ENCODE data around the gene MB.

Gene MB

GRCh38 chr22:35601013-35601580 is 16.0 kb downstream of the MB start:
- TF ChIP-seq, protein P1, sequence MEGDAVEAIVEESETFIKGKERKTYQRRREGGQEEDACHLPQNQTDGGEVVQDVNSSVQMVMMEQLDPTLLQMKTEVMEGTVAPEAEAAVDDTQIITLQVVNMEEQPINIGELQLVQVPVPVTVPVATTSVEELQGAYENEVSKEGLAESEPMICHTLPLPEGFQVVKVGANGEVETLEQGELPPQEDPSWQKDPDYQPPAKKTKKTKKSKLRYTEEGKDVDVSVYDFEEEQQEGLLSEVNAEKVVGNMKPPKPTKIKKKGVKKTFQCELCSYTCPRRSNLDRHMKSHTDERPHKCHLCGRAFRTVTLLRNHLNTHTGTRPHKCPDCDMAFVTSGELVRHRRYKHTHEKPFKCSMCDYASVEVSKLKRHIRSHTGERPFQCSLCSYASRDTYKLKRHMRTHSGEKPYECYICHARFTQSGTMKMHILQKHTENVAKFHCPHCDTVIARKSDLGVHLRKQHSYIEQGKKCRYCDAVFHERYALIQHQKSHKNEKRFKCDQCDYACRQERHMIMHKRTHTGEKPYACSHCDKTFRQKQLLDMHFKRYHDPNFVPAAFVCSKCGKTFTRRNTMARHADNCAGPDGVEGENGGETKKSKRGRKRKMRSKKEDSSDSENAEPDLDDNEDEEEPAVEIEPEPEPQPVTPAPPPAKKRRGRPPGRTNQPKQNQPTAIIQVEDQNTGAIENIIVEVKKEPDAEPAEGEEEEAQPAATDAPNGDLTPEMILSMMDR (IDR thresholded peaks at IDR 0.05; ENCODE audit: poor library complexity, severe bottlenecking) = no peak
- Histone ChIP-seq H3K4me1 (ENCODE audit: insufficient read depth, poor library complexity, severe bottlenecking) (peaks cover 7% of the 10 kb centered on the region), H3K27ac (ENCODE audit: poor library complexity, severe bottlenecking) (no peak overlapping the region), H3K4me3 (ENCODE audit: severe bottlenecking) (no peak overlapping the region), H3K9me3 (ENCODE audit: severe bottlenecking) (no peaks in the 10 kb centered on the region), H3K27me3 (ENCODE audit: insufficient read depth, poor library complexity, severe bottlenecking) (no peaks in the 10 kb centered on the region), H3K36me3 (ENCODE audit: low read depth) (no peaks in the 10 kb centered on the region)
- ATAC-seq (ENCODE audit: low read depth) (no peak), DNase-seq (ENCODE audit: low spot score) (no peak)

DNA sequence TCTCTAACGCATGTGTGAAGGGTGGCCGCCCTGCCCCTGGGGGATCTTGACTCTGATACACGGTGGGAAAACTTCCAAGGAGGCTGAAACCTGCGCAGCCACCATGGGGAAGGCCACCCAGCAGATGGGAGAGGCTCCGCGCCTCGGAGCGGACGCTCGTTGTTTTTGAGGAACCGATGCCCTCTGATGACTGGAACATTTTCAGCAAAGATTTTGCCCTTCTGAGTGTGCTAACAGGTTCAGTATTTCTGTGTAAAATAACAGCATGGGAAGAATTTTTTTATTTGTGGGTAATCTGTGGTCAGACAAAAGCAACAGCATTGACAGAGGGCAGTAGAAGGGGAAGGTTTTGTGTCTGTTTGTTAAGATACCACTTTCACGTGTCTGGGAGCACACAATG is 16.7 kb downstream of the MB start:
- Histone ChIP-seq H3K27me3 (ENCODE audit: insufficient read depth, poor library complexity, severe bottlenecking) (no peaks in the 10 kb centered on the region), H3K4me3 (ENCODE audit: severe bottlenecking) (no peak overlapping the region), H3K4me1 (ENCODE audit: insufficient read depth, poor library complexity, severe bottlenecking) (peaks cover 7% of the 10 kb centered on the region), H3K27ac (ENCODE audit: poor library complexity, severe bottlenecking) (no peak overlapping the region), H3K36me3 (ENCODE audit: low read depth) (no peaks in the 10 kb centered on the region), H3K9me3 (ENCODE audit: severe bottlenecking) (no peaks in the 10 kb centered on the region)
- TF ChIP-seq, protein P1 (IDR thresholded peaks at IDR 0.05; ENCODE audit: poor library complexity, severe bottlenecking) = no peak
- DNase-seq (ENCODE audit: low spot score) (no peak), ATAC-seq (ENCODE audit: low read depth) (no peak)

DNA sequence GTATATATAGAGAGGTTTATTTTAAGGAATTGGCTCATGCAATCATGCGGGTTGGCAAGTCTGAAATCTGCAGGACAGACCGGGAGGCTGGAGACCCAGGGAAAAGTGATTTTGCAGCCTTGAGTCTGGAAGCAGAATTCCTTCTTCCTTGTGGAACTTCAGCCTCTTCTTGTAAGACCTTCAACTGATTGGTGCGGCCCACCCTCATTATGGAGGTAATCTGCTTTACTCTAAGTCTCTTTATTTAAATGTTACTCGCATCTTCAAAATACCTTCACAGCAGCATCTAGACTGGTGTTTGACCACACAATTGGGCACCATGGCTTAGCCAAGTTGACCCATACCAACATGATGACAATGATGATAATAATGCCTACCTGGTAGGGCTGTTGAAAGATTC is 17.8 kb downstream of the MB start:
- DNase-seq (ENCODE audit: low spot score) = no peak
- no peak for ATAC-seq (ENCODE audit: low read depth)
- no peak overlapping the region for H3K27ac ChIP-seq (ENCODE audit: poor library complexity, severe bottlenecking)
- peaks cover 5% of the 10 kb centered on the region for H3K4me1 ChIP-seq (ENCODE audit: insufficient read depth, poor library complexity, severe bottlenecking)
- no peaks in the 10 kb centered on the region for H3K27me3 ChIP-seq (ENCODE audit: insufficient read depth, poor library complexity, severe bottlenecking)
- H3K9me3 ChIP-seq (ENCODE audit: severe bottlenecking) = no peaks in the 10 kb centered on the region
- no peaks in the 10 kb centered on the region for H3K36me3 ChIP-seq (ENCODE audit: low read depth)
- H3K4me3 ChIP-seq (ENCODE audit: severe bottlenecking) = no peak overlapping the region
- TF ChIP-seq, protein P1 (IDR thresholded peaks at IDR 0.05; ENCODE audit: poor library complexity, severe bottlenecking) = no peak

DNA sequence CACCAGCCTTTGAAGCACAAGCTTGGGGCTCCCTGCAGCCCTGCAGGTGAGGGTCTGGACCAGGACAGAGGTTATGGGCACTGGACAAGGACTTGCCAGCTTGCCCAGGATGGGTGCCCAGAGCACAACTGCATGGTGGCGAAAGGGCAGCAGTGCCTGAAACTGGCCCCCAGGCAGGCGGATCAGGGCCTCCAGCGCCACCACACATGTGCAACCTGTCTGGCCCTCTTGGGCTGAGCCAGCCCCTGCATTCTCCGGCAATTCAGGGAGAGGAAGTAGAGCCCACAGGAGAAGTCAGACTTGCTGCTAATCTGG is 18.8 kb downstream of the MB start:
- TF ChIP-seq, protein P1 (IDR thresholded peaks at IDR 0.05; ENCODE audit: poor library complexity, severe bottlenecking) = no peak
- DNase-seq (ENCODE audit: low spot score) = no peak
- Histone ChIP-seq H3K4me3 (ENCODE audit: severe bottlenecking) (no peak overlapping the region), H3K36me3 (ENCODE audit: low read depth) (no peaks in the 10 kb centered on the region), H3K9me3 (ENCODE audit: severe bottlenecking) (no peaks in the 10 kb centered on the region), H3K27me3 (ENCODE audit: insufficient read depth, poor library complexity, severe bottlenecking) (no peaks in the 10 kb centered on the region), H3K4me1 (ENCODE audit: insufficient read depth, poor library complexity, severe bottlenecking) (peaks cover 4% of the 10 kb centered on the region), H3K27ac (ENCODE audit: poor library complexity, severe bottlenecking) (no peak overlapping the region)
- no peak for ATAC-seq (ENCODE audit: low read depth)

- no peak for ATAC-seq (ENCODE audit: low read depth)
- no peak for DNase-seq (ENCODE audit: low spot score)
- no peaks in the 10 kb centered on the region for H3K9me3 ChIP-seq (ENCODE audit: severe bottlenecking)
- H3K27ac ChIP-seq (ENCODE audit: poor library complexity, severe bottlenecking) = no peak overlapping the region
- no peaks in the 10 kb centered on the region for H3K36me3 ChIP-seq (ENCODE audit: low read depth)
- TF ChIP-seq, protein P1 (IDR thresholded peaks at IDR 0.05; ENCODE audit: poor library complexity, severe bottlenecking) = no peak
- no peak overlapping the region for H3K4me3 ChIP-seq (ENCODE audit: severe bottlenecking)
- peaks cover 4% of the 10 kb centered on the region for H3K4me1 ChIP-seq (ENCODE audit: insufficient read depth, poor library complexity, severe bottlenecking)
- no peaks in the 10 kb centered on the region for H3K27me3 ChIP-seq (ENCODE audit: insufficient read depth, poor library complexity, severe bottlenecking)
Measured at GRCh38 chr22:35597692-35598395, 19.3 kb downstream of the MB start.
